ENCODE results near the gene ABCC2.

ABCC2 gene

DNA sequence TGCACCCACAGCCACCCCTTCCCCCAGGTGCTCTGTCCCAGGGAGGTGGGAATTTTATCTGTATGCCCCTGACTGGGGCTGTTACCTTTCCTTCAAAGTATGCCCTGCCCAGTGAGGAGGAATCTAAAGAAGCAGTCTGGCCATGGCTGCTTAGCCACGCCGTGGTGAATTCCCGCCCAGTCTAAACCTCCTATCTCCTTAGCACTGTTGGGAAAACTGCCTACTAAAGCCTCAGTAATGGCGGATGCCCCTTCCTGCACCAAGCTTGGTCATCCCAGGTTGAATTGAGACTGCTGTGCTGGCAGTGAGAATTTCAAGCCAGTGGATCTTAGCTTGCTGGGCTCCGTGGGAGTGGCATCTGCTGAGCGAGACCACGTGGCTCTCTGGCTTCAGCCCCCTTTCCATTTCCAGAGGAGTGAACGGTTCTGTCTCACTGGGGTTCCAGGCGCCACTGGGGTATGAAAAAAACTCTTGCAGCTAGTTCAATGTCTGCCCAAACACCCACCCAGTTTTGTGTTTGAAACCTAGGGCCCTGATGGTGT lies 87.2 kb downstream of the ABCC2 start:
- H3K27ac ChIP-seq, result no peak overlapping the region
- no peak for TF ChIP-seq ZFX (IDR thresholded peaks at IDR 0.05; ENCODE audit: borderline replicate concordance)
- TF ChIP-seq, protein P1, sequence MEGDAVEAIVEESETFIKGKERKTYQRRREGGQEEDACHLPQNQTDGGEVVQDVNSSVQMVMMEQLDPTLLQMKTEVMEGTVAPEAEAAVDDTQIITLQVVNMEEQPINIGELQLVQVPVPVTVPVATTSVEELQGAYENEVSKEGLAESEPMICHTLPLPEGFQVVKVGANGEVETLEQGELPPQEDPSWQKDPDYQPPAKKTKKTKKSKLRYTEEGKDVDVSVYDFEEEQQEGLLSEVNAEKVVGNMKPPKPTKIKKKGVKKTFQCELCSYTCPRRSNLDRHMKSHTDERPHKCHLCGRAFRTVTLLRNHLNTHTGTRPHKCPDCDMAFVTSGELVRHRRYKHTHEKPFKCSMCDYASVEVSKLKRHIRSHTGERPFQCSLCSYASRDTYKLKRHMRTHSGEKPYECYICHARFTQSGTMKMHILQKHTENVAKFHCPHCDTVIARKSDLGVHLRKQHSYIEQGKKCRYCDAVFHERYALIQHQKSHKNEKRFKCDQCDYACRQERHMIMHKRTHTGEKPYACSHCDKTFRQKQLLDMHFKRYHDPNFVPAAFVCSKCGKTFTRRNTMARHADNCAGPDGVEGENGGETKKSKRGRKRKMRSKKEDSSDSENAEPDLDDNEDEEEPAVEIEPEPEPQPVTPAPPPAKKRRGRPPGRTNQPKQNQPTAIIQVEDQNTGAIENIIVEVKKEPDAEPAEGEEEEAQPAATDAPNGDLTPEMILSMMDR (IDR thresholded peaks at IDR 0.05), result no peak

DNA sequence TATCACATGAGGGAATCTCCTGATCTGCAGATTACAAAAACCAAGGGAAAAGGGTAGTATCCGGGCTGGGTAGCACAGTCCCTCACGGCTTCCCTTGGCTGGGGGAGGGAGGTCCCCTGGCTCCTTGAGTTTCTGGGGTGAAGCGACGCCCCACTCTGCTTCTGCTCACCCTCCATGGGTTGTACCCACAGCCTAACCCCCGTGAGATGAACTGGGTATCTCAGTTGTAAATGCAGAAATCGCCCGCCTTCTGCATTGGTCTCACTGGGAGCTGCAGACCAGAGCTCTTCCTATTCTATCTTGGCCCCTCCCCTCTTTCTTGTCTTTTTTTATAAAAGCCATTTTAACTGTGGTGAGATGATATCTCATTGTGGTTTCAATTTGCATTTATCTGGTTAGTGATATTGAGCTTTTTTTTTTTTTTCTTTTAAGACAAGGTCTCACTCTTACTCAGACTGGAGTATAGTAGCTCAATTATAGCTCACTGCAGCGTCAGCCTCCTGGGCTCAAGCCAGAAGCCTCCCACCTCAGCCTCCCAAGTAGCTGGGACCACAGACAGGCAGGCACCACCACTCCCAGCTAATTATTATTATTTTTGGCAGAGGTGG lies 87.8 kb downstream of the ABCC2 start:
- no peak for TF ChIP-seq ZFX (IDR thresholded peaks at IDR 0.05; ENCODE audit: borderline replicate concordance)
- TF ChIP-seq, protein P1 (IDR thresholded peaks at IDR 0.05), result no peak

GRCh38 chr10:99872367-99873162 lies 90.1 kb downstream of the ABCC2 start:
- no peak for TF ChIP-seq ZFX (IDR thresholded peaks at IDR 0.05; ENCODE audit: borderline replicate concordance)
- TF ChIP-seq, protein P1 (IDR thresholded peaks at IDR 0.05), result no peak
- peak overlapping the region; percentile 65; the same call in 1 of the 2 replicates for H3K27ac ChIP-seq

More for the DNA sequence above, 87.8 kb downstream of the ABCC2 start:
- H3K27ac ChIP-seq, result no peak overlapping the region

DNA sequence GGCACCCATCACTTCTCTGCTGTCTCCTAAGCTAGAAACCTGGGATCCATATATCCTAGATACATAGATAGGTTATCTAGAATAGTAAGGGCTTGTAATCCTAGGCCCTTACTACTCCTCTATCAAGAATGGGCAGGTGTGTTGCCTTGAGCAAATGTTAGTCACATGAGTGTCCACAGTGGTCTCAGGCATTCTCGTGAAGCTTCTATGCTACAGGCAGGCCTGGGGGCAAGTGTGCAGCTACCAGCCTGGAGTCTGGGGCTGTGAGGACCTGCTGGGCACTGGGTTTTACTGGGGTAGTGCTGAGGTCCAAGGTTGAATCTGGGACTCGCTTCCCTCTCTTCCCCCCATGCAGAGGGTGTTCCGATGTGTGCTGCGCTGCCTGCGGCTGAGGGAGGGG lies 91.4 kb downstream of the ABCC2 start:
- peak overlapping the region; percentile 65 for H3K27ac ChIP-seq
- TF ChIP-seq, protein P1 (IDR thresholded peaks at IDR 0.05), result no peak
- TF ChIP-seq ZFX (IDR thresholded peaks at IDR 0.05; ENCODE audit: borderline replicate concordance), result no peak

DNA sequence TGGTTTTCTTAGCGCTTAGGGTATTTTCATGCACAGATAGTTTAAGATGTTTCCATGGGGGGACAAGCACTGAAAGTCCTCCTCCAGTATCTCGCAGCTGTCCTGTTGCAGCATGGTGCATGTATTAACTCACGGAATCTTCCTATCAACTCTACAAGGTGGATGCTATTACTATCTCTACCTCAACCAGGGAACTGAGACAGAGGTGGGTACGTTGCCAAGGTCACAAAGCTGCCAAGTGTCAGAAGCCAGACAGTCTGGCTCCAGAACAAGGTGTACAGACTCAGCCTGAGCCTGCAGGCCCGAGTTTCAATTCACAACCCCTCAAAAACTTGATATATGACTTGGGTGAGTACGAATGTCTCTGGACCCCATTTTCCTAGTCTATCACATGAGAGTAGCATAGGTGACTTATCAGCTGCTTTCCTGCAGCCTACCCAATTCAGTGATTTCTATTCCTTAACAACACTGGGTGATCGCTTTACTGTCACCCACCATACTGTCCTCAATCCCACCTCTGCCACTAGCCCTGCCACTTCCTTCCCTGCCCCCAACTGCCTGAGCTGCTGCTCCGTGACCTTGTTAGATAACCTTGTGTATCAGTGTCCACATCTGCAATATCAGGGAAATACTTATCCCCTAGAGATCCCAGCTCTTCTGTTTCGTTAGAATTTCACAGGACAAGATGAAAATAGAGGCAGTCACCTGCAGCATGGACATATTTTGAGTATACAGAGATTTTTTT lies 92.1 kb downstream of the ABCC2 start:
- H3K27ac ChIP-seq, result peak overlapping the region; percentile 65
- TF ChIP-seq ZFX (IDR thresholded peaks at IDR 0.05; ENCODE audit: borderline replicate concordance), result no peak
- TF ChIP-seq, protein P1 (IDR thresholded peaks at IDR 0.05), result no peak

DNA sequence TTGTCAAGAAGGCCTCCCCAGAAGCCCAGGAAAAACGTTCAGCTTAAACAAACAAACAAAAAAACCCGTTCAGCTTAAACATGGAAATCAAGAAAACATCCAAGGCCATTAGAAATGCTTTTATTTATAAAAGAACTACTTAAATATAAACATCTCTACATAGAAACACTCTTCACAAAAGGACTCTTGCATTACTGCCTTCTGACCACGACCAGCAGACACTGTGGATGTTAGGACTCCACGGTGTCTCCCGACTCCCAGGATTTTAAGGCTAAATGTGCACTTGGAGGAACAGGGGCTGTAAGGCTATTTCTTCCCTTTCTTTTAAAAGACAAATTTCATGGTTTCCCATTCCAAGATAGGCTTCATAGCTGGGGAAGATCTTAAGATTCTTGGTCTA lies 93.0 kb downstream of the ABCC2 start:
- TF ChIP-seq, protein P1 (IDR thresholded peaks at IDR 0.05), result no peak
- peak overlapping the region; percentile 65 for H3K27ac ChIP-seq

All from 22Rv1 (cell line).